Stomach (tissue), 9 donors: ENCODE measurements around the gene KHK. TPM values are rescaled to one million over a fixed set of nuclear protein-coding genes. Genes with fewer than 3 reads are reported as not detected.
A peak's percentile ranks its signal among the peaks of the same experiment; 100 is the strongest.

Source experiments
- DNase-seq, 2 donors: peaks; one replicate each; pipeline versions ENCODE4 v3.0.0 to v3.0.0-alpha.2; 2013 to 2019
- H3K27ac ChIP-seq, 5 donors: fragments of 200-600 bp in 4 of 5; sonication (generic) in 4 of 5; one replicate each; pipeline ENCODE4 v1.5.1; 2013 to 2019; ENCODE audit warnings: mild to moderate bottlenecking in 1 of 5, moderate library complexity in 1 of 5
- H3K27me3 ChIP-seq, 3 donors: fragments of 200-600 bp; sonication (generic); one replicate each; pipeline ENCODE4 v1.5.1; 2017 to 2019; ENCODE audit warnings: mixed run types in 1 of 3
- H3K36me3 ChIP-seq, 4 donors: fragments of 200-600 bp; sonication (generic); 1 replicate in 3 of 4; 2 replicates in 1 of 4; pipeline ENCODE4 v1.5.1; 2016 to 2019
- H3K4me1 ChIP-seq, 4 donors: fragments of 200-600 bp; sonication (generic); one replicate each; pipeline ENCODE4 v1.5.1; 2016 to 2019
- H3K4me3 ChIP-seq, 4 donors: fragments of 200-600 bp; sonication (generic) in 3 of 4; one replicate each; pipeline ENCODE4 v1.5.1; 2016 to 2019; ENCODE audit warnings: mild to moderate bottlenecking in 1 of 4
- H3K9me3 ChIP-seq, 4 donors: fragments of 200-600 bp; sonication (generic); one replicate each; pipeline ENCODE4 v1.5.1; 2016 to 2019
- EP300 ChIP-seq: sonication (generic); formaldehyde crosslinking; IDR thresholded peaks from one replicate; pipeline ENCODE4 v1.6.1; 2017; ENCODE audit warnings: antibody characterized with exemption
- POLR2A ChIP-seq, 4 donors: fragments of 450-650 bp; IDR thresholded peaks; one replicate each; pipeline ENCODE4 v1.6.1; 2016; ENCODE audit warnings: antibody characterized with exemption in 4 of 4, control low read depth in 2 of 4, mild to moderate bottlenecking in 1 of 4, moderate library complexity in 1 of 4
- POLR2AphosphoS5 ChIP-seq, 3 donors: sonication (generic); formaldehyde crosslinking; IDR thresholded peaks; one replicate each; pipeline ENCODE4 v1.6.1; 2016; ENCODE audit warnings: antibody characterized with exemption in 3 of 3
- WGBS, 5 donors: extraction: QIAGEN DNeasy Blood & Tissue Kit in 3 of 5; methylation state at CpG; one replicate each; pipeline versions ENCODE4 v1.1.5 to v1.1.7; 2013 to 2018; 5-methylcytosine and 5-hydroxymethylcytosine counted together
- intact Hi-C: fragments of 100-400 bp; cut with DNase I; formaldehyde crosslinking; loops from one replicate; pipeline ENCODE4 v1.15.1; 2023; ENCODE audit warnings: low total_unique reads
- polyA plus RNA-seq, 3 donors: library from polyadenylated mRNA; stranded (reverse); fragments of 200-250 nt; gene quantifications; one replicate each; pipeline ENCODE4 v1.2.3, GENCODE V29; 2013
- total RNA-seq, 5 donors: library from RNA; depleted of rRNA; stranded (reverse); fragments of >200 nt; gene quantifications; one replicate each; pipeline versions ENCODE4 v1.1.0 to v1.2.3, GENCODE V29; 2014 to 2016
- TF ChIP-seq, protein P1 (sequence below), 7 experiments: fragments of 450-650 bp in 4 of 7; fragments of 200-600 bp in 3 of 7; sonication (generic) in 3 of 7; IDR thresholded peaks; one replicate each; pipeline ENCODE4 v1.5.1; 2016 to 2019; ENCODE audit warnings: antibody characterized with exemption in 7 of 7, control low read depth in 2 of 7, mild to moderate bottlenecking in 1 of 7
- donor health status: healthy with polysubstance abuse.
- donor health status: Bipolar disorder and iron deficiency.
- donor health status: healthy.

Gene KHK
- total and polyA plus RNA-seq, 8 donors = 1.3 to 18.2 (median 3.5) TPM; not detected in 1

DNA sequence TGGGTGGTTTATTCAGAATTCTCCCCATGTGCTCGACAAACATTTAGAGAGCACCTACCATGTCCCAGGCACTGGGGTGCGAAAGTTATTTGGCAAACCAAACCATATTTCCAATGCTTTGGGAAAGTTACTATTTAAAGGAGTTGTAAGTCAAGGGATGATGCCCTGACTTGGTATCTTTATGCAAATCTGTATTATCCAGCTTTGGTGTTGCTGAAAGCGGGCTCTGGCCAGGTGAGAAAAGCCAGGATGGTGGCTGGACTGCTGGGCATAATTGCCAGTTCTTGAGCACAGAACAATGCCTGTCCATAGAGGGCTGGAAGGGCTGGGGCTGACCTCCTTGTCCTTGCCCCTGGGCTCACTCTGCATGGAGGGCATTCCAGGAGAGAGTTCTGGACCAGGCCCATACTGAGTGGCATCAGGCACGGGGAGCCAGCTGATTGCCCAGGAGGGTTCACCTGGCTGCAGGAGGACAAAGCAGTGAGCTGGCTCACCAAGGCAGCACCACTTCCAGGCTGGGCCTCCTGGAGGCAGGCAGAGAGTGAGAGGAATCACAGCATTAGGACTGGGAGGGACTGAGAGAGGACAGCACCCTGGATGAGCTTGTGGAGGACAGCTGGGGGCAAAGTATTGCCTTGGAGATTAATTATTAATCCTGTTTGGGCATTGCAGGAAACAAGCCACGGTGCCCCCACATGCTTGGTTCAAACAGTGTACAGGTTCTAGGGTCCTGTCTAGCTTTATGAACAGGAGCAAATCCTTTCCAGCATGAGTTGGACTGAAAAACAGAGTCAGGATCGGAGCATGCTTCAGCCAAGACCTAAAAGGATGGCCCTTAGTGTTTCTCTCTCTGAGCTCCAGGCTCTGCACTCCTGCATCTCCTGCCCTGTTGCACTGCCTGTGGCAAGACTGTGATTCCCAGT lies 7.1 kb downstream of the KHK start:
- TF ChIP-seq EP300 (no peak), POLR2AphosphoS5 (IDR thresholded peaks at IDR 0.05) (no peak), POLR2A (IDR thresholded peaks at IDR 0.05) (no peak)
- TF ChIP-seq, protein P1, sequence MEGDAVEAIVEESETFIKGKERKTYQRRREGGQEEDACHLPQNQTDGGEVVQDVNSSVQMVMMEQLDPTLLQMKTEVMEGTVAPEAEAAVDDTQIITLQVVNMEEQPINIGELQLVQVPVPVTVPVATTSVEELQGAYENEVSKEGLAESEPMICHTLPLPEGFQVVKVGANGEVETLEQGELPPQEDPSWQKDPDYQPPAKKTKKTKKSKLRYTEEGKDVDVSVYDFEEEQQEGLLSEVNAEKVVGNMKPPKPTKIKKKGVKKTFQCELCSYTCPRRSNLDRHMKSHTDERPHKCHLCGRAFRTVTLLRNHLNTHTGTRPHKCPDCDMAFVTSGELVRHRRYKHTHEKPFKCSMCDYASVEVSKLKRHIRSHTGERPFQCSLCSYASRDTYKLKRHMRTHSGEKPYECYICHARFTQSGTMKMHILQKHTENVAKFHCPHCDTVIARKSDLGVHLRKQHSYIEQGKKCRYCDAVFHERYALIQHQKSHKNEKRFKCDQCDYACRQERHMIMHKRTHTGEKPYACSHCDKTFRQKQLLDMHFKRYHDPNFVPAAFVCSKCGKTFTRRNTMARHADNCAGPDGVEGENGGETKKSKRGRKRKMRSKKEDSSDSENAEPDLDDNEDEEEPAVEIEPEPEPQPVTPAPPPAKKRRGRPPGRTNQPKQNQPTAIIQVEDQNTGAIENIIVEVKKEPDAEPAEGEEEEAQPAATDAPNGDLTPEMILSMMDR (IDR thresholded peaks at IDR 0.05) = no peak
- Histone ChIP-seq H3K27me3 (no peaks in the 10 kb centered on the region), H3K4me1 (peaks cover 0 to 25% (median 16%) of the 10 kb centered on the region in 4 donors), H3K9me3 (no peaks in the 10 kb centered on the region), H3K36me3 (peaks cover 0 to 18% (median 0%) of the 10 kb centered on the region in 4 donors), H3K4me3 (no peak overlapping the region), H3K27ac (no peak overlapping the region)
- 78 to 84% (median 80%) methylated on average over 6 of the region's 6 CpGs for WGBS, 5 donors
- intact Hi-C loops = no loop called here
- DNase-seq = no peak

DNA sequence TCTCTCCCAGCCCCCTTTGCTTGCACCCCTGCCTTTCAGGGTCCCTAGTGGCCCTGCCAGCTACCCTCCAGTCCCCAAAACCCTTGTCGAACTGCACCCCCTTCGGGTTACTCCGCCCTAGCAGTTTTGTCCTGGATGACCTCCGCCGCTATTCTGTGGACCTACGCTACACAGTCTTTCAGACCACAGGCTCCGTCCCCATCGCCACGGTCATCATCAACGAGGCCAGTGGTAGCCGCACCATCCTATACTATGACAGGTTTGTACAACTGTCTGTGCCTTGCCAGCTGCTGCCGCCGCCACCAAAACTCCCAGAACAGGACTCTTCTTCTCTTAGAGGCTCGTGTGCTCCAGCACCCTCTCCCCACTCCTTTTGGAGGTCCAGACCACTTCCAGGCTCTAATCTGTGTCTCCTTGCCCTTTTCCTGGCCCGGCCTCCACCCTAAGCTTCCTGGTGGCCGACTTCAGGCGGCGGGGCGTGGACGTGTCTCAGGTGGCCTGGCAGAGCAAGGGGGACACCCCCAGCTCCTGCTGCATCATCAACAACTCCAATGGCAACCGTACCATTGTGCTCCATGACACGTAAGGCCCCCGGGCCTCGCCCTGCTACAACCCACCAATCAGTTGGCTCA lies 7.9 kb downstream of the KHK start:
- WGBS, 5 donors = 90 to 95% (median 93%) methylated on average over 24 of the region's 24 CpGs
- peaks cover 0 to 20% (median 0%) of the 10 kb centered on the region in 4 donors for H3K36me3 ChIP-seq
- TF ChIP-seq, protein P1 (IDR thresholded peaks at IDR 0.05) = no peak
- TF ChIP-seq EP300 = no peak

DNA sequence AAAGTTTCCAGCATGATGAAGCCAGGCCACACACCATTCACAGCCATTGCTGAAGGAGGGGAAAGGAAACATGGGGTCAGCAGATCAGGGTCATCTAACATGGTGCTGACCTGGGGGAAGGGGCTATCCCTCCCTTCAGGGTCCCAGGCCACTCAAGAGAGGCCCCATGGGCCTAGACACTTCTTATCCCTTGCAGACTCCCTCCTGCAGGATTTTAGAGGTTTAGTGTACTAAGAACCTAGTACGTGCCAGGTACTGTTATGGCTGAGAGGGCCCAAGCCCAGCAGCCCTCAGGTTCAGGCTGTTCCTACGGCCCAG lies 8.8 kb downstream of the KHK start:
- no peaks in the 10 kb centered on the region for H3K9me3 ChIP-seq
- TF ChIP-seq EP300 (no peak), POLR2A (IDR thresholded peaks at IDR 0.05) (no peak), POLR2AphosphoS5 (IDR thresholded peaks at IDR 0.05) (no peak)
- TF ChIP-seq, protein P1 (IDR thresholded peaks at IDR 0.05) = no peak
- H3K27ac ChIP-seq = no peak overlapping the region
- H3K4me3 ChIP-seq = no peak overlapping the region
- H3K4me1 ChIP-seq = peaks cover 0 to 25% (median 16%) of the 10 kb centered on the region in 4 donors
- peaks cover 0 to 29% (median 0%) of the 10 kb centered on the region in 4 donors for H3K36me3 ChIP-seq
- 89 to 100% (median 96%) methylated on average over 2 of the region's 2 CpGs for WGBS, 5 donors
- intact Hi-C loops = no loop called here
- no peak for DNase-seq
- no peaks in the 10 kb centered on the region for H3K27me3 ChIP-seq

More for the DNA sequence above, 7.9 kb downstream of the KHK start:
- H3K4me1 ChIP-seq = peaks cover 0 to 25% (median 16%) of the 10 kb centered on the region in 4 donors
- H3K27me3 ChIP-seq = no peaks in the 10 kb centered on the region
- no peak overlapping the region for H3K27ac ChIP-seq
- no peaks in the 10 kb centered on the region for H3K9me3 ChIP-seq
- H3K4me3 ChIP-seq = no peak overlapping the region
- intact Hi-C loops = no loop called here
- no peak for DNase-seq

DNA sequence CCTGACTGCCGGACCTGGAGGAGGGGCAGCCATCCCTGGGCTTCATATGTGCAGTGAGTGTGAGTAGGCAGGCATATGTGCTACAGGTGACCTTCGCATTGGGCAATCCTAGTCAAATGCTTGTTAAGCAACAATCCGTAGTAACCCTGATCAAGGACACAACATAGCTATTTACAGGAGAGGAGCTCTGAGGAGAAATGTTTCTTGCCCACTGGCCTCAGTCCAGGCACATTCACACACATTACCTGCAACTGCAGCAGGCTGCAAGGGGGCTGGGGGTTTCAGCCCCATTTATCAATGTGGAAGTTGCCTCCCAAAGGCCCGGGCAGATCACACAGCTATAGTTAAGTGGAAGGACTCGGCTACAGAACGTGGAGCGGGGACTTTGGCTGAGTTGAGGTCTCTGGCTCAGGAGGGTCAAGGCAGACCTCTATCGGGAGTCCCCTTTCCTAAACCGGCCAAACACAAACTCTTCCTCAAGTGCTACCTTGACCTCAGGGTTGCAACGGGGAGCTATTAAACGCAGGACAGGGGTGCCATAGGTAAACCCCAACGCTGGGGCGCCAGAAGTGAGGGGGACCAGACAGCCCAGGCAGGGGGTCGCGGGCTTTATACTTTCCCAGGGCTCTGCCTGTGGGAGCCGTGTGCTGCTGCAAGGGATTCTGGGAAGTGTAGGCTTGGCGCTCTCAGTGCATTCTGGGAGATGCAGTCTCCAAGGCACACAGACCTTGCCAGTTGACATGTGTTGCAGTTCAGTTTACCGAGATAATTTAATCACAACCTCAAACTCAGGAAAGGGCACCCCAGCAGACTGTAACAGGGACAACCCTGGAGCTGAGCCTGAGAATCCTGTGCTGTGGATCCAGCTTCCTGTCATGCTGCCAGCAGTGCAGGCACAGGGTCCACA lies 9.4 kb downstream of the KHK start:
- intact Hi-C loops = no loop called here

More for the DNA sequence above, 9.4 kb downstream of the KHK start:
- Histone ChIP-seq H3K36me3 (peaks cover 0 to 33% (median 0%) of the 10 kb centered on the region in 4 donors), H3K4me3 (peak overlapping the region; percentile 28 to 51 (median 38)), H3K4me1 (peaks cover 0 to 25% (median 16%) of the 10 kb centered on the region in 4 donors), H3K27me3 (no peaks in the 10 kb centered on the region), H3K27ac (peak overlapping the region in 1 of 5 donors; percentile 3), H3K9me3 (no peaks in the 10 kb centered on the region)
- TF ChIP-seq, protein P1 (IDR thresholded peaks at IDR 0.05) = no peak
- TF ChIP-seq POLR2AphosphoS5 (IDR thresholded peaks at IDR 0.05) = peak in 2 of 3 donors; percentile 29 to 55
- 22 to 37% (median 30%) methylated on average over 11 to 18 of the region's 18 CpGs for WGBS, 5 donors
- peak; percentile 64 to 89 for DNase-seq
